H9 (cell line): ENCODE measurements around the gene KCNH4. TPM values are rescaled to one million over a fixed set of nuclear protein-coding genes. Genes with fewer than 3 reads are reported as not detected.

ENCODE experiments used
- DNase-seq: peaks from one replicate; pipeline ENCODE4 v3.0.0-alpha.2; 2017
- H2AFZ ChIP-seq: one replicate; pipeline ENCODE4 v1.6.1; 2013; ENCODE audit warnings: mild to moderate bottlenecking, low read length, control low read depth, moderate library complexity
- H2AK5ac ChIP-seq: 2 replicates; pipeline ENCODE4 v1.6.1; 2013; ENCODE audit warnings: low read length, control low read depth, mixed read lengths; ENCODE audit not compliant: insufficient read length
- H2BK120ac ChIP-seq: one replicate; pipeline ENCODE4 v1.6.1; 2013; ENCODE audit warnings: low read depth, mild to moderate bottlenecking, low read length, control low read depth, inconsistent platforms; ENCODE audit not compliant: poor library complexity, severe bottlenecking
- H2BK12ac ChIP-seq: 2 replicates; pipeline ENCODE4 v1.6.1; 2013; ENCODE audit warnings: low read length, control low read depth, mixed read lengths, low read depth; ENCODE audit not compliant: insufficient read length
- H2BK15ac ChIP-seq: 2 replicates; pipeline ENCODE4 v1.6.1; 2013; ENCODE audit warnings: low read depth, low read length, control low read depth
- H2BK20ac ChIP-seq: one replicate; pipeline ENCODE4 v1.6.1; 2013; ENCODE audit warnings: low read depth, mild to moderate bottlenecking, low read length, control low read depth, inconsistent platforms; ENCODE audit not compliant: poor library complexity, severe bottlenecking
- H2BK5ac ChIP-seq: 2 replicates; pipeline ENCODE4 v1.6.1; 2013; ENCODE audit warnings: low read length, control low read depth, mixed read lengths; ENCODE audit not compliant: insufficient read length
- H3K14ac ChIP-seq: 2 replicates; pipeline ENCODE4 v1.6.1; 2013; ENCODE audit warnings: low read length, control low read depth; ENCODE audit not compliant: insufficient read depth
- H3K18ac ChIP-seq: 2 replicates; pipeline ENCODE4 v1.6.1; 2013; ENCODE audit warnings: low read depth, mild to moderate bottlenecking, mixed read lengths, low read length, control low read depth; ENCODE audit not compliant: insufficient read length
- H3K23ac ChIP-seq: 2 replicates; pipeline ENCODE4 v1.6.1; 2013; ENCODE audit warnings: low read length, control low read depth, mixed read lengths, low read depth; ENCODE audit not compliant: insufficient read length
- H3K23me2 ChIP-seq: 2 replicates; pipeline ENCODE4 v1.6.1; 2013; ENCODE audit warnings: low read depth, mild to moderate bottlenecking, mixed read lengths, low read length, control low read depth; ENCODE audit not compliant: insufficient read length, poor library complexity, severe bottlenecking
- H3K27ac ChIP-seq: 2 replicates; pipeline ENCODE4 v1.5.1; 2013; ENCODE audit warnings: low read length, control low read depth, mixed read lengths, low read depth; ENCODE audit not compliant: insufficient read length
- H3K27me3 ChIP-seq: 2 replicates; pipeline ENCODE4 v1.6.1; 2013; ENCODE audit warnings: low read length, control low read depth, inconsistent platforms; ENCODE audit not compliant: insufficient read depth
- H3K4ac ChIP-seq: 2 replicates; pipeline ENCODE4 v1.6.1; 2013; ENCODE audit warnings: low read depth, mild to moderate bottlenecking, control low read depth, inconsistent platforms, low read length, moderate library complexity
- H3K4me1 ChIP-seq: 2 replicates; pipeline ENCODE4 v1.6.1; 2013; ENCODE audit warnings: low read length, control low read depth, inconsistent platforms; ENCODE audit not compliant: insufficient read depth
- H3K4me2 ChIP-seq: 2 replicates; pipeline ENCODE4 v1.6.1; 2013; ENCODE audit warnings: low read length, control low read depth, mixed read lengths; ENCODE audit not compliant: insufficient read length, insufficient read depth
- H3K56ac ChIP-seq: 2 replicates; pipeline ENCODE4 v1.6.1; 2013; ENCODE audit warnings: low read depth, mild to moderate bottlenecking, mixed read lengths, low read length, control low read depth; ENCODE audit not compliant: insufficient read length
- H3K79me1 ChIP-seq: 2 replicates; pipeline ENCODE4 v1.6.1; 2013; ENCODE audit warnings: low read depth, mild to moderate bottlenecking, moderate library complexity, low read length, control low read depth, inconsistent platforms; ENCODE audit not compliant: insufficient read depth, poor library complexity, severe bottlenecking
- H3K79me2 ChIP-seq: 2 replicates; pipeline ENCODE4 v1.6.1; 2013; ENCODE audit warnings: low read length, control low read depth, inconsistent platforms; ENCODE audit not compliant: insufficient read depth
- H3K9ac ChIP-seq: 2 replicates; pipeline ENCODE4 v1.6.1; 2013; ENCODE audit warnings: low read length, control low read depth, mixed read lengths; ENCODE audit not compliant: insufficient read length; ENCODE audit errors: extremely low read depth
- H3K9me3 ChIP-seq: one replicate; pipeline ENCODE4 v1.6.1; 2013; ENCODE audit warnings: low read depth, low read length, inconsistent platforms; ENCODE audit not compliant: control insufficient read depth
- H3T11ph ChIP-seq: one replicate; pipeline ENCODE4 v1.6.1; 2013; ENCODE audit warnings: mild to moderate bottlenecking, low read length, control low read depth, inconsistent platforms
- H4K20me1 ChIP-seq: one replicate; pipeline ENCODE4 v1.6.1; 2013; ENCODE audit not compliant: control insufficient read depth, insufficient read length, insufficient read depth
- H4K5ac ChIP-seq: 2 replicates; pipeline ENCODE4 v1.6.1; 2013; ENCODE audit warnings: low read depth, mild to moderate bottlenecking, mixed read lengths, low read length, control low read depth; ENCODE audit not compliant: insufficient read length
- H4K8ac ChIP-seq: replicated peaks from 2 replicates; pipeline ENCODE4 v1.6.1; 2013; ENCODE audit warnings: low read length, control low read depth, mixed read lengths, low read depth; ENCODE audit not compliant: insufficient read length
- H4K91ac ChIP-seq: 2 replicates; pipeline ENCODE4 v1.6.1; 2013; ENCODE audit warnings: low read depth, mild to moderate bottlenecking, moderate library complexity, mixed read lengths, low read length, control low read depth; ENCODE audit not compliant: insufficient read length
- H3K27ac Mint-ChIP-seq, 3 experiments: 2 replicates in 2 of 3; 3 replicates in 1 of 3; pipeline ENCODE4 v1.8.0; 2020 to 2021; ENCODE audit warnings: mixed read lengths in 3 of 3, mild to moderate bottlenecking in 1 of 3, moderate library complexity in 1 of 3
- H3K27me3 Mint-ChIP-seq: 2 replicates; pipeline ENCODE4 v1.8.0; 2021; ENCODE audit warnings: low read depth, mild to moderate bottlenecking, moderate library complexity, mixed read lengths
- H3K36me3 Mint-ChIP-seq, 3 experiments: 2 replicates in 2 of 3; 3 replicates in 1 of 3; pipeline ENCODE4 v1.8.0; 2020 to 2021; ENCODE audit warnings: low read depth in 3 of 3, mixed read lengths in 3 of 3; ENCODE audit not compliant: insufficient read depth in 1 of 3
- H3K4me1 Mint-ChIP-seq, 2 experiments: 2 replicates each; pipeline ENCODE4 v1.8.0; 2020; ENCODE audit warnings: mixed read lengths in 2 of 2
- H3K4me3 Mint-ChIP-seq, 2 experiments: 2 replicates in 1 of 2; 3 replicates in 1 of 2; pipeline ENCODE4 v1.8.0; 2020 to 2021; ENCODE audit warnings: mild to moderate bottlenecking in 2 of 2, mixed read lengths in 2 of 2, moderate library complexity in 1 of 2
- H3K9me3 Mint-ChIP-seq, 2 experiments: 2 replicates in 1 of 2; 3 replicates in 1 of 2; pipeline ENCODE4 v1.8.0; 2020; ENCODE audit warnings: mild to moderate bottlenecking in 2 of 2, mixed read lengths in 2 of 2, moderate library complexity in 1 of 2
- WGBS: extraction: QIAGEN DNeasy Blood & Tissue Kit; methylation state at CpG from one replicate; pipeline ENCODE4 v1.1.7; 2013; ENCODE audit warnings: missing lambda C conversion rate, low lambda C conversion rate, mixed read lengths; ENCODE audit not compliant: insufficient read length; ENCODE audit errors: extremely low coverage; 5-methylcytosine and 5-hydroxymethylcytosine counted together
- total RNA-seq: library from RNA; stranded (reverse); gene quantifications from 2 replicates; pipeline ENCODE4 v1.2.1, GENCODE V29; 2021
- TF ChIP-seq, protein P1 (sequence below): fragments of 200-600 bp; sonication (generic); conservative IDR thresholded peaks from 3 replicates; pipeline ENCODE4 v1.8.0; 2021; ENCODE audit warnings: antibody characterized with exemption, mild to moderate bottlenecking

KCNH4 gene
- total RNA-seq, 1 experiment from 2014 or later: not detected

GRCh38 chr17:42118545-42118944 is 62.4 kb downstream of the KCNH4 start:
- no CpG with 5 or more reads among the region's 2 CpGs for WGBS
- Mint-ChIP-seq H3K27ac (no peak overlapping the region), H3K4me3 (peak overlapping the region in 1 of 2 experiments; percentile 28; a peak in 2 of 5 replicates), H3K36me3 (peaks cover 9 to 58% (median 46%) of the 10 kb centered on the region in 3 experiments; a peak in 6 of 7 replicates), H3K4me1 (peaks cover 22 to 32% of the 10 kb centered on the region in 2 experiments), H3K9me3 (no peaks in the 10 kb centered on the region), H3K27me3 (no peaks in the 10 kb centered on the region)
- no peaks in the 10 kb centered on the region for H3K23me2 ChIP-seq
- no peak overlapping the region for H2AFZ ChIP-seq
- H4K8ac ChIP-seq: no peak overlapping the region
- H2BK12ac ChIP-seq: no peak overlapping the region
- H2AK5ac ChIP-seq: no peak overlapping the region
- H2BK15ac ChIP-seq: no peak overlapping the region
- no peak overlapping the region for H3K9ac ChIP-seq
- H3K79me1 ChIP-seq: no peaks in the 10 kb centered on the region
- H3K14ac ChIP-seq: no peak overlapping the region
- no peak overlapping the region for H3T11ph ChIP-seq
- peak; percentile 64 for DNase-seq
- no peaks in the 10 kb centered on the region for H3K79me2 ChIP-seq
- no peak overlapping the region for H3K27ac ChIP-seq
- H3K4ac ChIP-seq: no peak overlapping the region
- no peak overlapping the region for H2BK120ac ChIP-seq
- no peaks in the 10 kb centered on the region for H3K9me3 ChIP-seq
- H2BK5ac ChIP-seq: no peak overlapping the region
- no peak overlapping the region for H3K4me2 ChIP-seq
- no peak overlapping the region for H3K23ac ChIP-seq
- no peaks in the 10 kb centered on the region for H3K4me1 ChIP-seq
- no peak overlapping the region for H3K18ac ChIP-seq
- H4K20me1 ChIP-seq: no peaks in the 10 kb centered on the region
- no peaks in the 10 kb centered on the region for H3K27me3 ChIP-seq
- TF ChIP-seq, protein P1, sequence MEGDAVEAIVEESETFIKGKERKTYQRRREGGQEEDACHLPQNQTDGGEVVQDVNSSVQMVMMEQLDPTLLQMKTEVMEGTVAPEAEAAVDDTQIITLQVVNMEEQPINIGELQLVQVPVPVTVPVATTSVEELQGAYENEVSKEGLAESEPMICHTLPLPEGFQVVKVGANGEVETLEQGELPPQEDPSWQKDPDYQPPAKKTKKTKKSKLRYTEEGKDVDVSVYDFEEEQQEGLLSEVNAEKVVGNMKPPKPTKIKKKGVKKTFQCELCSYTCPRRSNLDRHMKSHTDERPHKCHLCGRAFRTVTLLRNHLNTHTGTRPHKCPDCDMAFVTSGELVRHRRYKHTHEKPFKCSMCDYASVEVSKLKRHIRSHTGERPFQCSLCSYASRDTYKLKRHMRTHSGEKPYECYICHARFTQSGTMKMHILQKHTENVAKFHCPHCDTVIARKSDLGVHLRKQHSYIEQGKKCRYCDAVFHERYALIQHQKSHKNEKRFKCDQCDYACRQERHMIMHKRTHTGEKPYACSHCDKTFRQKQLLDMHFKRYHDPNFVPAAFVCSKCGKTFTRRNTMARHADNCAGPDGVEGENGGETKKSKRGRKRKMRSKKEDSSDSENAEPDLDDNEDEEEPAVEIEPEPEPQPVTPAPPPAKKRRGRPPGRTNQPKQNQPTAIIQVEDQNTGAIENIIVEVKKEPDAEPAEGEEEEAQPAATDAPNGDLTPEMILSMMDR: peak; percentile 66
- H3K56ac ChIP-seq: no peak overlapping the region
- H4K91ac ChIP-seq: no peak overlapping the region
- H2BK20ac ChIP-seq: no peak overlapping the region
- no peak overlapping the region for H4K5ac ChIP-seq
